Kidney tubule cell (primary cell): ENCODE results near the gene GAB1.
"Not testable (repeated sequence)": the region's sequence is repeated elsewhere in the genome, so short reads cannot be mapped to it uniquely, and the experiment has no call there.

Experiments used
- DNase-seq: peaks from one replicate; pipeline ENCODE4 v3.0.0-alpha.2; 2018; ENCODE audit warnings: low spot score

GAB1 gene

GRCh38 chr4:143338313-143338712 lies 1.6 kb downstream of the GAB1 start:
- DNase-seq = peak; percentile 18

DNA sequence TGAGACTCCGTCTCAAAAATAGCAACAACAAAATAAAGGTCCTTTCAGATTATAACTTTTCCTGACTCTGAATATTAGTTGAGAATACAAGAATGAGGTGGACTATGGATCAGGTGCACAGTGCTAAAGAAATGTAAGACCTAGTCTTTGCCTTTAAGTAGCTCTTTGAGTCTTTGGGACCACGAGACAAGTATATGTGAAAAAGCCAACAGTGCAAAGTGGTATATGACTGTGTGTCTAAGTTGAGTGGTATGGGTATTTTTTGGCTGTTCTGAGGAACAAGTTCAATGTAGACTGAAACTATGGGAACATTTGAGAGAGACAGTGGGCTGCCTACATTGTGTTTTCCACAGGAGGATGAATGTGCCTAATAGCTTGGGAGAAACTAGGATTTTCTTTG lies 2.8 kb downstream of the GAB1 start:
- DNase-seq = no peak

GRCh38 chr4:143341186-143341755 lies 4.6 kb downstream of the GAB1 start:
- no peak for DNase-seq

- no peak for DNase-seq
Observed at GRCh38 chr4:143343276-143343831, 6.7 kb downstream of the GAB1 start.

GRCh38 chr4:143344041-143344440 lies 7.4 kb downstream of the GAB1 start:
- DNase-seq = no peak

GRCh38 chr4:143344774-143345173 lies 8.1 kb downstream of the GAB1 start:
- DNase-seq = no peak

- no peak for DNase-seq
Observed at GRCh38 chr4:143345356-143345755, 8.7 kb downstream of the GAB1 start.

DNA sequence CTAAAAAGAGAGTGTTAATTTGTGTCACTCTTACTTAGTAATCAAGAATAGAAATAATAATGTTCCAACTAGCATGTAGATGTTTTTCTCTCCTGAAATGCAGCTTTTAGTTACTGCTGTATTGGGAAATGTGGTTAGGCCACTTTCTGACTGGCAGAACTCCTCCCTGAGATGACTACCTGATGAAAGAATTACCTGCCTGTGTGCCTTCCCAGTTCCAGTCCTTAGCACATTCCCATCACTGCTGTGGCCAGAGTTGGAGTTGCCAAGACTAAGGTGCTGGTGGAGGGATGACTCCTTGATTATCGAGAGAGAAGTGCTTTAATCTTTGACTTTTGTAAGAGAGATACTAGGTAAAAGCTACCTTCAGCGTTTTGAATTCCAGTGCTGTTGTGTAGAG lies 9.5 kb downstream of the GAB1 start:
- peak; percentile 91 for DNase-seq

DNA sequence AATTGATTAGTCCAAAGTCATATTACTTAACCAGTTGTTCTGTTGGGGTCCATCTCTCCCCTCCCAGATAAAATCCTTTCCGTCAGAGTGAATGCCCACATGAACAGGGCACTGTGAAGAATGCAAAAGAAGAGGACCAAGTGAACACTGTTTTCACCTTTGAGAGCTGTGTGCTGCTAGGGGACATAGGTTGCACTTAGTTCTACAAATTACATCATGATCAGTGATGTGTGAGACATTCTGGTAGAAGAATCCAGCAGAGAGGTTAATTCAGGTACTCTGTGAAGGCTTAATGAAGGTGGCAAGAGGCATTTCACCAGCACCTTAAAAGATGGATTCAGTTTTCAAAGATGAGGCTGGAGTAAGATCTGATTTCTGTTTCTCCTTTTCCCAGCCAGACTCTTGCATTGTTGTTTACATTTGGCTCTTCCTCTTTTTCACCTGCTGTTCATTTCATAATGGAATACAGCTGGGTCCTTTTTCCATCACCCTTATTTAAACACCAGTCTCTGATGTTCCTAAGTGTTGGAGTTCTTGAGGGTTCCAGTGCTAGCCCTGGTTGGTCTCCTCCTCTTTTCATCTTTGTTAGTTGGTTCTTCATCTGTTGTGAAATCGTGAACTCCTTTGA lies 10.9 kb downstream of the GAB1 start:
- DNase-seq = peak; percentile 29

GRCh38 chr4:143348233-143349077 lies 11.8 kb downstream of the GAB1 start:
- DNase-seq = no peak

- not testable (repeated sequence) for DNase-seq
Observed at GRCh38 chr4:143349858-143350527, 13.3 kb downstream of the GAB1 start.

GRCh38 chr4:143351149-143351691 lies 14.5 kb downstream of the GAB1 start:
- DNase-seq = no peak

GRCh38 chr4:143351774-143352451 lies 15.2 kb downstream of the GAB1 start:
- peak; percentile 12 for DNase-seq

- no peak for DNase-seq
Observed at GRCh38 chr4:143352720-143353119, 16.0 kb downstream of the GAB1 start.

- no peak for DNase-seq
Observed at GRCh38 chr4:143353797-143354196, 17.1 kb downstream of the GAB1 start.

DNA sequence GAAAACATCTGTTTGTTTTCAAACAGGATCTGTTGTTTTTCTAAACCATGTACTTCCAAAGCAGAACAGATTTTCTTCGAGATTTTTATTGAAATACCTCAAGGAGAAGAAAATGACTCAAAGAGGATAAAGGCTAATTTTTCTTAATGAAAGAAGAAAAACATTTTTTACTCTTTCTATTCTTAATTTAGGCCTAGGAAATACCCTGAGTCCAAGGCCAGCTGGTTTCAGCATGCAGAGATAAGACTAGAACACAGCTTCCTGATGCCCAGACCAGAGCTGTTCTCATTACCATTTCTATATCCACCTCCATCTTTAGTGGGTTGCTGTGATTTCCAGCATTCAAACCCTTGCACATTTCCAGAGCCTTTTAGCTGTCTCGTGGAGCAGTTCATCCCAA lies 18.3 kb downstream of the GAB1 start:
- no peak for DNase-seq

GRCh38 chr4:143355540-143356217 lies 19.0 kb downstream of the GAB1 start:
- DNase-seq = peak; percentile 63

GRCh38 chr4:143356493-143356892 lies 19.8 kb downstream of the GAB1 start:
- DNase-seq = peak; percentile 37

- DNase-seq = peak; percentile 84
Observed at GRCh38 chr4:143357161-143357845, 20.6 kb downstream of the GAB1 start.

GRCh38 chr4:143358419-143358818 lies 21.7 kb downstream of the GAB1 start:
- DNase-seq = no peak
